ENCODE data around the gene SH3BP2. TPM values are rescaled to one million over a fixed set of nuclear protein-coding genes. Genes with fewer than 3 reads are reported as not detected.

The SH3BP2 gene
- 20.4 TPM for polyA plus RNA-seq (2013, experiment 1 of 2; ENCODE audit: insufficient read length)
- polyA plus RNA-seq (2013, experiment 2 of 2; ENCODE audit: insufficient read length), result 17.0 TPM

DNA sequence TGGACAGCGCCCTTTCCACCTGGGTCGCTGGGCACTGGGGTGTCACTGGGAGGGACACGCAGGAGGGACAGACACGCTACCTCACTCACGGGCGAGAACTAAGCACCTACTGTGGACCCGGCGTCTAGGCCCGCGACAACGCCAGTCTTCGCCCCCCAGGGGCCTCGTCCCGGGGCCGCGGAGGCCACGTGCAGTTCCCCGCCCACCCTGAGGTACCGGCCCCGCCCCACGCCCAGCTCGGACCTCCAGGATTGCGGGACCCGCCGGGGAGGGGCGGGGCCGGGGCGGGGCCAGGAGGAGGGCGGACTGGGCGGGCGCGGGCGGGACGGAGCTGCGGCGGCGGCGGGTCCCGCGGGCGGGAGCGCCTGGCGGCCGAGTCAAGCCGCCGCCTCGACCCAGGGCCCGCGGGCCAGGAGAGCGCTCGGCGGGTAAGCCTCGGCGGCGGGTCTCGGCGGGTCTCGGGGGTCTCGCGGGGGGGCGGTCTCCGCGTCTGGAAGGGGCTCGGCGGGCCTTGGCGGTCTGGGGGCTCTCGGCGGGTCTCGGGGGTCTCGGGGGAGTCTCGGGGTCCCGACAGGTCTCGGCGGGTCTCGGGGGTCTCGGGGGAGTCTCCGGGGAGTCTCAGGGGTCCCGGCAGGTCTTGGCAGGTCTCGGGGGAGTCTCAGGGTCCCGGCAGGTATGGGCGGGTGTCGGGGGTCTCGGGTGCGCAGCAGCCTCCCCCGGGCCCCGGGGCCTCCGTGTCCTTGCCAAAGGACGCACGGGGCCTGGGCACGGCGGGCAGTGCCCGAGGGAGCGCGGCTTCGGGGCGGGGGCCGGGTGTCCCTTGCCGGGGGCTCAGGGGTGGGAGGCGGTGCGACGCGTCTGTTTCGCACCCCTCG lies at the start of gene SH3BP2:
Gene SH3BP2 (plus strand): TSS at position 375 of the 875 bp plus-strand sequence. CDS start 27,533 bp downstream, outside the sequence.
- peak; percentile 77 for DNase-seq

- DNase-seq, result no peak
These were observed 49.1 kb upstream of the SH3BP2 start for GRCh38 chr4:2743518-2744445.

- no peak for DNase-seq
These were observed 48.2 kb upstream of the SH3BP2 start for GRCh38 chr4:2744576-2745270.

GRCh38 chr4:2745516-2745915 lies 47.4 kb upstream of the SH3BP2 start:
- no peak for DNase-seq

DNA sequence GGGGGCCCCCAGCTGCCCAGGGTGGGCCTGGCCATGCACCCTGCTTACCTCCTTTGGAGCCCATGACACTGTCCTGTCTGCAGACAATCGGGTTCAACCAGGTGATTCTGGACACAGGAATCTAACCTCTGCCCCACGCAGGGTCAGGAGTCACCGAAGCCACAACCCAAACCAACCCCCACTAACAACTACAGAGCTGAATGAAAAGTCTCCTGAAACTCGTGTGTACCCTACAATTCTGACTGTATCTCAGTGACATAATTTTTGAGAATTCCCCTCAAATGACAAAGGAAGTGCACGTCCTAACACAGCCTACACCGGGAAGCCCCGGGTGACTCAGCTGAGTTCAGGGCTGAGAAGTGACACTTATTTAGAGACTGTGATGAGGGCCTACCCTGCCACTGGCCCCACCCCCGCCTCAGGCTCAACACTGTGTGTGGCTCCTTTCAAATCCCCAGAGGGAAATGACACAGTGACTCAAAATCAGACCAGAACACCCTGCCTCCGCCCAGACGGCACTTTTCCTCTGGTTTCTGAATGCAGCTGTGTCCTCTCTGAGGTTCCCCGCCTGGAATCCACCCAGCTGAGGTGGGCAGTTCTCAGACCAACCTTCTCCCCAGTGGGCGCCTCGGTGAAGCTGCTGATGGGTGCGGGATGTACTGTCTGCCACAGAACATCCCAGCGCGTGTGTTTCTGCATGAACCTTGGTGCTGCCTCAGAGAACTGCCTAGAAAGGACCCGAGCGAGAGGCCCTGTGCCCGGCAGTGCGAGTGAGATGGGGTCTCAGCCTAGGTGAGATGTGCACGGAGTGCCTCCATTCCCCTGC lies 46.7 kb upstream of the SH3BP2 start:
- peak; percentile 72 for DNase-seq

DNA sequence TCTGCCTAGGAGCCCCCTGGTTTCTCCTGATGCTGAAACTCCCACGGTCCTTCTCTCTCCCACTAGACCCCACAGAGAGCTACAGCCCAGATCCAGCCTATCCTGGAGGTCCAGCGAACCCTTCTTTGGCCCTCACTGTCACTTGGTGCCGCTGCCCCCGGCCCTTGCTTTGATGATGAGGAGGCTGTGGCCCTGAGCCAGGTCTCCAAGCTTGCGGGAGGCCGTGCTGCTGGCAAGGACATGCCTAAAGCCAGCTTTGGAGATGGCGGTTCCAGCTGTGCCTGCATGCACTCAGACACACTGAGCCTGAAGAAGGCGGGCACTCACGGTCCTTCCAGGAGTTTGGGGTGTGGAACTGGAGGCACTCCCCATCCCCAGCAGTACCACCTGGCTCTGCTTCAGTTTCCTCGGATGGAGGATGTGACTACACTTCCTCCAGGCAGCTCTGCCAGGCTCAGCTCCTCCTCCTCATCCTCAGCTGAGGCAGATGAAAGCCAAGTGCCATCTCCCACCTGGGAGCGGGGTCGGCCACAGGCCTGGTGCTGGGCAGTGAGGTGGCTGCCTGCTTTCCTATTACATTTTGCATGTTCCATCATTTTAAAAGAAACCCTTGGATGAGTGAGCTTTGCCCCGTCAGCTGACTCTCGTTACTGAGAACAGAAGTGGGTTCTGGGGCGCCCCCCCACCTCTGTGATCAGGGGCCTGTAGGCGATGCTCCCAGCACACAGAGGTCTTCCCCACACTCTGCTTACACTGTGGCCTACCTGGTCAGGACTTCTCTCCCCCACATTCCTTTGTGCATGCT lies 45.8 kb upstream of the SH3BP2 start:
- no peak for DNase-seq

GRCh38 chr4:2750719-2751605 lies 41.9 kb upstream of the SH3BP2 start:
- no peak for DNase-seq

GRCh38 chr4:2753436-2753835 lies 39.4 kb upstream of the SH3BP2 start:
- DNase-seq, result no peak

GRCh38 chr4:2754848-2755819 lies 37.8 kb upstream of the SH3BP2 start:
- DNase-seq, result no peak

- DNase-seq, result peak; percentile 81
These were observed 36.8 kb upstream of the SH3BP2 start, which contains the start of gene TNIP2 for GRCh38 chr4:2755821-2756690. TNIP2 (minus strand) TSS chr4:2756336; CDS start chr4:2756289, 47 bp downstream.

DNA sequence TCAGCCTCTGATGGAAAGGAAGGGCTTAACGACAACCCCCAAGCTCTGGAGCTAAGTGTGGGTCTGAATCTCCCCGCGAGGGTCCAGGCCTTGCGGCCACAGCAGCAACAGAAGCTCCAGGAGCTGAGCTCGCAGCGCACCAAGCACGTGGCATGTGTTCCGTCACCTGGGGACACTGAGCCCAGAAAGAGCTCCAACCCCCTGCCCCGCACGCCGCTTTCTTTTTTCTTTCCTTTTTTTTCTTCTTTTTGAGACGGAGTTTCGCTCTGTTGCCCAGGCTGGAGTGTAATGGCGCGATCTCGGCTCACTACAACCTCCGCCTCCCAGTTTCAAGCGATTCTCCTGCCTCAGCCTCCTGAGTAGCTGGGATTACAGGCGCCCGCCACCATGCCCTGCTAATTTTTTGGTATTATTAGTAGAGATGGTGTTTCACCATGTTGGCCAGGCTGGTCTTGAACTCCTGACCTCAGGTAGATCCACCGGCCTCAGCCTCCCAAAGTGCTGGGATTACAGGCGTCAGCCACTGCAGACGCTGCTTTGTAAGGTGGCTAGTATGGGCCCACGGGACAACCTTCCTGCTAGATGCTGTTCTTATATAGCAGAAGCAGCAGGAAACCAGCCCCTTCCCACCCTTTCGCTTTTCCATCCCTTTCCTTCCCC lies 36.1 kb upstream of the SH3BP2 start:
- no peak for DNase-seq

DNA sequence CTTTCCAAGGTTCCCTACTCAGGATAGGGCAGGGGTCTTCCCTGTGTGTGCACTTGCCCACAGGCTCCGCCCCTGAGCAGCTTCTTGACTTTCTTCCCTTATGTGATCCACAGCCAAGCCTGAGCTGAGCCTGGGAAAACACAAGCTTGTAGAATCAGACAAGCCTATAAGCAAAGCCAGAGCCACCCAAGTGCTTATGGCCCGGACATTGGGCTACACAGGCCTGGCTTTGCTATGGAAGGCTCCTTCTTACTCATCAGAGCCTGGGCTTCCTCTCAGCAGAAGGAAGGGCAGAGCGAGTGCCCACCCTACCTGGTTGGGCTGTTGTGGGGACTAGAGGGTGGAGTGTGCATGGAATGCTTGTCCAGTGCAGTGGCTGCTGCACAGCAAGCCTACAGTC lies 35.5 kb upstream of the SH3BP2 start:
- no peak for DNase-seq

GRCh38 chr4:2761035-2761923 lies 31.6 kb upstream of the SH3BP2 start:
- no peak for DNase-seq

- DNase-seq, result no peak
These were observed 30.8 kb upstream of the SH3BP2 start for GRCh38 chr4:2762048-2762447.

Data from fibroblast of skin of scalp (primary cell).